ENCODE data around the gene CMPK1.

DNA sequence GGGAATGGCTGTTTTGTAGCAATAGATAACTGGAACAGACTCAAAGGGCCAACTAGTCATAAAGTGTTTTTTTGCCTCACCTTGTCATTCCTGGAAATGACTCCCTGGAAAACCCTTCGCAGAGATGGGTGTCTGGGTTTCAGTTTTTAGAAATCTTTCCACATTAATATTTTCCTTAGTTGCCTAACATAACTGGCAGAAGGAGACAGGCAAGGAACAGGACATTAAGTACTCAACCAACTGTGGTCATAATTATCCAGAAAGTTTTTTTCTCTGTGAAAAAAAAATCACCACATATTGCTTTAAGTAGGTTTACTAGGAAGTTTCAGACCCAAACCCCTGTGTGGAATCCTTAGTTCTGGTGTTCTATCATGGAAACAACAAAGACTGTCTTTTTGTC is 3.4 kb upstream of the CMPK1 start:
- TF ChIP-seq POLR2AphosphoS5 (IDR thresholded peaks at IDR 0.05; ENCODE audit: insufficient read depth, low read depth, low read length) (no peak), CTCF (IDR thresholded peaks at IDR 0.05; ENCODE audit: extremely low read depth in 1 of 2, insufficient read depth in 1 of 2, low read depth in 1 of 2, low read length in 2 of 2) (no peak)
